OCI-LY7 (cell line): ENCODE results near the gene DOCK3.

ENCODE experiments used
- CTCF ChIP-seq: fragments of 200-600 bp; sonication (generic); conservative IDR thresholded peaks from 2 replicates; pipeline ENCODE4 v1.5.1; 2014; ENCODE audit warnings: mild to moderate bottlenecking, antibody characterized with exemption, low read length, moderate library complexity, mixed read lengths
- EZH2phosphoT487 ChIP-seq: fragments of 200-600 bp; sonication (generic); IDR thresholded peaks from 2 replicates; pipeline ENCODE4 v1.6.1; 2018; ENCODE audit warnings: low read depth, borderline replicate concordance, mild to moderate bottlenecking, mixed run types, antibody characterized with exemption, low read length, moderate library complexity, mixed read lengths

- no peak for TF ChIP-seq CTCF
- no peak for TF ChIP-seq EZH2phosphoT487
These were observed 661.5 kb downstream of the DOCK3 start for GRCh38 chr3:51336261-51336660.
